Ectodermal cell (in vitro differentiated cells): ENCODE data around the gene EVL.

ENCODE experiments used
- H3K27ac ChIP-seq: 2 replicates; pipeline ENCODE4 v1.7.0; 2013; ENCODE audit warnings: mild to moderate bottlenecking, low read depth, low read length; ENCODE audit not compliant: insufficient read depth, poor library complexity, severe bottlenecking
- H3K27me3 ChIP-seq: 2 replicates; pipeline ENCODE4 v1.7.0; 2013; ENCODE audit warnings: mild to moderate bottlenecking, low read length; ENCODE audit not compliant: insufficient read depth, control insufficient read depth, poor library complexity, severe bottlenecking
- H3K36me3 ChIP-seq: one replicate; pipeline ENCODE4 v1.7.0; 2013; ENCODE audit warnings: low read length; ENCODE audit not compliant: control insufficient read depth, insufficient read depth
- H3K4me1 ChIP-seq: one replicate; pipeline ENCODE4 v1.7.0; 2013; ENCODE audit warnings: low read length; ENCODE audit not compliant: control insufficient read depth, insufficient read depth
- H3K4me3 ChIP-seq: 2 replicates; pipeline ENCODE4 v1.7.0; 2013; ENCODE audit warnings: low read depth, low read length, control low read depth; ENCODE audit not compliant: insufficient read depth
- H3K9me3 ChIP-seq: 2 replicates; pipeline ENCODE4 v1.7.0; 2013; ENCODE audit warnings: mild to moderate bottlenecking, low read length, moderate library complexity; ENCODE audit not compliant: control insufficient read depth
- WGBS, 2 experiments: methylation state at CpG; one replicate each; pipeline ENCODE4 v1.1.7; 2013; ENCODE audit warnings: missing lambda C conversion rate in 2 of 2; 5-methylcytosine and 5-hydroxymethylcytosine counted together

Gene EVL

DNA sequence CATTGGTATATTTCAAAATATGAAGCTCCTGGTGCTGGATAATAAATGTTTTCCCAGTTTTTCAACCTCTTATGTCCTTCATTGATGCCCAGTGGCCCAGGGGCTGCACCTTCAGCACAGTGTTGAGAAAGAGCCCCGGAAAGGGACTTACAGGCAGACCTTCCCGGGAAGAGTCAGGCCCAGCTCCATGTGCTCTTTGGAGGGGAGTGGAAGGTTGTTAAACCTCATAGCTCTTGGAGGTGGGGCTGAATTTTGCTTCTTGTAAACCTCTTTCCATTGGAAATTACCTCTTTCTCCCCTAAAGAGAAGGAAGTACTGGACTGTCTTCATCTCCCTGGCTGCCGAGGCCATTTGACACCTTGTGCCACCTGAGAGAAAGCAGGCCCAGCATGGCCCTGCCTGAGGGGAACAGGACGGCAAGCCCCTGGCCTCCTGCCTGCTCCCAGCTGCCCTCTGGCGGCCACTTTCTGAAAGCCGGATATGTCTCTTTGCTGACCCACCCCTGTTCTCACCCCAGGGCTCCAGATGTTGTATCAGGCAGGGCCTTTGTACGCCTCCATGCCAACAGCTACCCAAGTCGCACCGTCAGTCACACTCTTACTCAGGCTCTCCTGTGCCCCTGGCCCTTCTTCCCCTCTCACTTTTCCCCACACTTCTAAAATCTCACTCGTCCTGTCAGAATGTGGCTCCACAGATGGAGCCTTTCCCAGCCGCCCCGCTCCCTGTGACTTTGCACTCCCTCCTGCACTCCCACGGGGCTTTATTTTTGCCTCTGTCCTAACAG, 43.0 kb downstream of the EVL start:
- no peaks in the 10 kb centered on the region for H3K27me3 ChIP-seq
- WGBS, 2 experiments = 44 to 46% methylated on average over 13 of the region's 13 CpGs
- H3K9me3 ChIP-seq = no peaks in the 10 kb centered on the region
- no peak overlapping the region for H3K27ac ChIP-seq
- no peaks in the 10 kb centered on the region for H3K36me3 ChIP-seq
- no peaks in the 10 kb centered on the region for H3K4me1 ChIP-seq
- H3K4me3 ChIP-seq = no peak overlapping the region

DNA sequence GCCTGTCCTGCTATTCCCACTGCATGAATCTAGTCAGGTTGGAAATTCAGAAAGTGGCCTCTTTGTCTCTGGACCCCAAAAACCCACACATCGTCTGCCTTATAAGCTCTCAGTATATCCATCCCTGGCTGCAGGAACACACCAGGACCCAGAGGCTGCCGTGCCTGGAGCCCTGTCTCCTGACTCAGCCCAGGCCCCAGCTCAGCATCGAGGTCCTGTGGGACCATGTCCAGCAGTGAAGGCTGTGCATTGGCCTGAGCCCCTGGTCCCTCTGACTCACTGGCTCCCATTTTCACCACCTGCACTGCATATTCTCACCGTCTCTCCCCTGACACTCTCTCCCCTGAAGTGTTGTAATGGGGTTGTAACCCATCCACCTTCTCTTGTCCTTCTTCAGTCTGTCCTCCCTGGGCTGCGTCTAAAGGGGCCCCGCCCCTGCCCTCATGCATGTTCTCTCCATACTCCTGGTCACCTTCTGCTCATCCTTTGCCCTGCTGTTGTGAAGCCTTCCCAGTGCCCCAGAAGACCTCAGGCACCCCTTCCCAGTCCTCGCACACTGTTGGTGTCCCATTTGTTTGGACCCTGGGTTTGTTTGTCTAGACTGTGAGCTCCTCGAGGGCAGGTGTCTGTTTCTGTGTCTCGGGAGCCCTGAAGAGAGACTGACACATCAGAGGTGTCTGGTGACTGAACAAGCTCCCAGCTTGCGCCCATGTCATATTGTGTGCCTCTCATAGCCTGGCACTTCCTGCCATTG, 43.8 kb downstream of the EVL start:
- WGBS, 2 experiments = 92 to 93% methylated on average over 10 of the region's 10 CpGs
- H3K9me3 ChIP-seq = no peaks in the 10 kb centered on the region
- H3K4me3 ChIP-seq = no peak overlapping the region
- H3K4me1 ChIP-seq = no peaks in the 10 kb centered on the region
- no peaks in the 10 kb centered on the region for H3K27me3 ChIP-seq
- no peaks in the 10 kb centered on the region for H3K36me3 ChIP-seq
- H3K27ac ChIP-seq = no peak overlapping the region

DNA sequence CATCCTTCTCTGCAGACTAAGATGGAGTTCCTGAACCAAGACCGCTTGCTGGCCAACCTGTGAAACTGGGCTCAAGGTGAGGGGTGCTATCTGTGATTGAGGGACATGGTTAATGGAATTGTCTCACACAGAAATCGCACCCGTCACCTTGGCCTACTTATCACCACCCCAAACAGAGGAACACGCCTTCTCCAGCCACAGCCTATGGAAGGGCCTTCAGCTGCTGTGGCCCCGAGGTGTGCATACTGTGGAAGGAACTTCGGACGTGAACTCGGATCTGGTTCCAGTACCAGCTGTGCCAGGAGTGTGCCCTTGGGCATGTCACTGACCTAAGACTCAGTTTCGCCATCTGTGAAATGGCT, 44.4 kb downstream of the EVL start:
- H3K27ac ChIP-seq = no peak overlapping the region
- no peaks in the 10 kb centered on the region for H3K9me3 ChIP-seq
- 94 to 95% methylated on average over 9 of the region's 9 CpGs for WGBS, 2 experiments
- H3K36me3 ChIP-seq = no peaks in the 10 kb centered on the region
- no peaks in the 10 kb centered on the region for H3K4me1 ChIP-seq
- no peak overlapping the region for H3K4me3 ChIP-seq
- no peaks in the 10 kb centered on the region for H3K27me3 ChIP-seq

DNA sequence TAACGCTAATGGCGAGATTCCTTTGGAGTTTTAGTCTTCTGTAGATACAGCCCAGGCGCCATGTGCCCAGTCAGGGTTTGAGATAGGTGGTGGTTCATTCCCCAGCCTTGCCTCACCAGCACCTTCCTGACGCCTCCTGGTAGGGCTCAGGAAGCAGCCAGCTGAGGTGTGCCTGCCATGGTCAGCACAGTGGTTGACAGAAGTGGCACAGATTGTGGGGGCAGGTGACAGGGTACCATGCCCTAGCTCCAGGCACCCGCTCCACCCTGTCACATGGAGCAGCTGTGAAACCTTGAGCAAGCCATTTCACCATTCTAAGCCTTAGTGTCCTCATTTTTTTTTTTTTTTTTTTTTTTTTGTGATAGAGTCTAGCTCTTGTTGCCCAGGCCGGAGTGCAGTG, 45.6 kb downstream of the EVL start:
- Histone ChIP-seq H3K9me3 (no peaks in the 10 kb centered on the region), H3K27me3 (no peaks in the 10 kb centered on the region), H3K4me3 (no peak overlapping the region), H3K36me3 (no peaks in the 10 kb centered on the region), H3K4me1 (peaks cover 6% of the 10 kb centered on the region), H3K27ac (no peak overlapping the region)
- 76 to 79% methylated on average over 6 of the region's 6 CpGs for WGBS, 2 experiments

DNA sequence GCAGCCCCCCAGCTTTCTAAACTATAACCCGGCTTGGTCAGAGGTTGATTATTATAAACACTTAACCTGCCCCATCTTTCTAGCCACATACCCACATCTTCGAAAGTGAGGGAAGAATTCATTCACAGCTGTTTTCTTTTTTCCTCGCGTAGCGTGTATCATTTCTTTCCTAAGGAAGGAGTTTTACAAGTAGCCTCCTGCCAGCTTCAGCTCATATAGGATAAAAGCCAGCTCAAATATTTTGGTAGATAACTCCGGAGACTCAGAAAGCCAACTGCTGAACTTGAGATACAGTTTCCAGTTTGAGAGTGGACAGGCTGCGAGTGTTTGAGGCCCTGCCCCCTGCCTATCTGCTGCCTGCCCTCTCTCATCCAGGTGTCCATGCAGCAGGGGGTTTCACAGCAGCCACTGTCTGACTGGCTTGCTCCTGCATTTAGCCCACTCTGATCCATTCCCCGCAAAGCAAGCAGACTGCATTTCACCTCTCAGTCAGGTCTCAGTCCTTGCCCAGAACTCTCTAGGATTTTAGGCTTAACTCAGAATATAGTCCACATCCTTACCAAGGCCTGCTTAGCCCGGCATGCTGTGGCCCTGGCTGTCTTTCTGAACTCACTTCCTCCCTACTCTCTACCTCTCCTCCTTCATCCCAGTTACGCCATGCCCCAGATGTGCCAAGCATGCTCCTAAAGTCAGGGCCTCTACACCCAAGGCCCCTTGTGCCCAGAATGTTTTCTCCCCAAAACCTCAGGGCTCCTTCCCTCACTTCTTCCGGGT, 46.9 kb downstream of the EVL start:
- Histone ChIP-seq H3K27ac (no peak overlapping the region), H3K4me1 (peaks cover 7% of the 10 kb centered on the region), H3K4me3 (no peak overlapping the region), H3K36me3 (no peaks in the 10 kb centered on the region), H3K9me3 (no peaks in the 10 kb centered on the region), H3K27me3 (no peaks in the 10 kb centered on the region)
- WGBS, 2 experiments = 94 to 95% methylated on average over 11 of the region's 11 CpGs

DNA sequence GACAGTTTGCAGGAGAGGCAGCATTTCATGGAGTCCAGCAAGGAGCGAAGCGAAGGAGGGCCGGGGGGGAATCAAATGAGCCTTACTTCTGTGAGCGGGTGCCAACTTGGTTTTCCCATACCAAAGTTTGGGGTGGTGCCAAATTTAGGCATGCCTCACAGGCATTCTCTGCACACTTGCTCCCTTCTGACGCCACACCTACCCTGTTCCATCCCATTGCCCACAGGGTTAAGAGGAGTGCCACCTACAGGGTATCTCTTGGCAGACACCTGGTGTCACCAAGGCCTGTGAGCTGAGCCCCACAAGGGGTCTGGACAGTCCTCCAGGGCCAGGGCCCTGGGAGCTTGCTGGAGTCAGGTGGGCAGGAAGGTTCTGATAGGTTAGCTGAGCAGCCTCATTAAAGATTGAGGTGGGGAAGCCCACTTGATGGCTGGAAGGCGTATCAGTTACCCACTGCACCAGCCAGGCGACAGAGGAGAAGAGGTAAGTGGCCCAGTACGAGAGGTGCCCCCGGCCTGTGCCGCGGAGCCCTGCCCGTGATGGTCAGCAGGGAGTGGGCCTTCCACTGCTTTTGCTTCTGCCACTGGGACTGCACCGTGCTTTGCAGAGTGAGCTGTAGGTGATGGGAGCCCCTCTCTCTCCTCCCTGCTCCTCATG, 49.0 kb downstream of the EVL start:
- Histone ChIP-seq H3K4me1 (peaks cover 7% of the 10 kb centered on the region), H3K27me3 (no peaks in the 10 kb centered on the region), H3K27ac (no peak overlapping the region), H3K4me3 (no peak overlapping the region), H3K36me3 (no peaks in the 10 kb centered on the region), H3K9me3 (no peaks in the 10 kb centered on the region)
- WGBS, 2 experiments = 93 to 95% methylated on average over 13 of the region's 13 CpGs

DNA sequence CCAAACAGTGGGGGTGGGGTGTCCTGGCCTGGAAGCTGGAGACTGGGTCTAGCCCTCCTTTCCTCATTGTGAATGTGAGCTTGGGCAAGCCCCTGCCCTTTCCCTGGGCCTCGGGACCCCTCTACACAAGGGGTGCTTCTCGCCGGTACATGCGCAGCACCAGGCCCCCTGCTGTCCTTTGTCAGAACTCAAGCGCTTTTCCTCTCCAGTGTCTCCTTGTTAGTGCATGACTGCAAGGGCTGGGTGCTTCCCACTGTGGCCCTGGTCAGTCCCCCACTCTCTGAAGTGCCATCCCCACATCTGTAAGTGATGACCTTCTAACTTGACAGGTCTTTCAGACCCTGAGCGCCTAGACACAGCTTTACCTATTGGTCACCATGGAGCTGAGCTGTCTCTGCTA, 50.0 kb downstream of the EVL start:
- Histone ChIP-seq H3K27ac (no peak overlapping the region), H3K9me3 (no peaks in the 10 kb centered on the region), H3K27me3 (no peaks in the 10 kb centered on the region), H3K4me1 (peaks cover 7% of the 10 kb centered on the region), H3K36me3 (no peaks in the 10 kb centered on the region), H3K4me3 (no peak overlapping the region)
- WGBS, 2 experiments = 85 to 87% methylated on average over 6 of the region's 6 CpGs

DNA sequence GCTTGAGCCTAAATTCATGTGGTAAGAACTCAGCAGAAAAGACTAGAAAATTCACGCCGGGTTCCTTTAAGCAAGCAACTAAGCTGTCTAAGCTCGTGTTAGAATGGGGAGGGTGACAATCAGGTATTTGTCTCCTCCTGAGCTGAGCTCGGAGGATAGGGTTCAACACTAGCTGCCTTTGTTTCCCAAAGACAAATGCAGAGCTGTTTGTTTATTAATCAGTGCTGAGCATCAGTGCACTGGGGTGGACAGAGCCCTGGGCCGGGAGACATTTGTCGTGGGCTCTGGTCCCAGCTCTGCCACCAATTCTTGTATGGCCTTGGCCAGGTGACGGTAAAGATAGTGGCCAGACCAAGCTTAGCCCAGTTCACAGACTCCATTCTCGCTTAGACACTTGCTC, 50.5 kb downstream of the EVL start:
- H3K36me3 ChIP-seq = no peaks in the 10 kb centered on the region
- H3K4me3 ChIP-seq = no peak overlapping the region
- WGBS, 2 experiments = 89 to 92% methylated on average over 8 of the region's 8 CpGs

DNA sequence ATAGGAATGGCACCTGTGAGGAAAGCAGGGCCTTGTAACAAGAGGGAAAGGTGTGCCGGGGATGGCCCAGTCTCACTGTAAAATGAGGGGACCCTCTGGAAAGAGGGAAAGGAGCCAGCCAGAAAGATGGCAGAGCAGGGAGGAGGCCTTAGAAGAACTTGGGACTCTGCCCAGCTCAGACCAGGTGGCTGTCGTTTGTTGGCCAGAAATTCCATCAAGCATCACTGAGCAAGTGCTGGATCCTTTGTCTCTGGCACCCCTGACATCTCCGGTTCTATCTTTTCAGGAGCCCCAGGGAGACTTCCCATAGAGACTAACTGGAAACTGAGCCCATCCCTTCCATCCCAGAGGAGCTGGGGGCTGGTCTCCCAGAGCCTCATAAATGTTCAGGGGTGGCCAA, 50.9 kb downstream of the EVL start:
- Histone ChIP-seq H3K9me3 (no peaks in the 10 kb centered on the region), H3K27ac (no peak overlapping the region), H3K4me3 (no peak overlapping the region), H3K27me3 (no peaks in the 10 kb centered on the region), H3K4me1 (peaks cover 7% of the 10 kb centered on the region), H3K36me3 (no peaks in the 10 kb centered on the region)
- 89 to 91% methylated on average over 3 of the region's 3 CpGs for WGBS, 2 experiments

More for the DNA sequence above, 50.5 kb downstream of the EVL start:
- Histone ChIP-seq H3K9me3 (no peaks in the 10 kb centered on the region), H3K4me1 (peaks cover 7% of the 10 kb centered on the region), H3K27ac (no peak overlapping the region), H3K27me3 (no peaks in the 10 kb centered on the region)

DNA sequence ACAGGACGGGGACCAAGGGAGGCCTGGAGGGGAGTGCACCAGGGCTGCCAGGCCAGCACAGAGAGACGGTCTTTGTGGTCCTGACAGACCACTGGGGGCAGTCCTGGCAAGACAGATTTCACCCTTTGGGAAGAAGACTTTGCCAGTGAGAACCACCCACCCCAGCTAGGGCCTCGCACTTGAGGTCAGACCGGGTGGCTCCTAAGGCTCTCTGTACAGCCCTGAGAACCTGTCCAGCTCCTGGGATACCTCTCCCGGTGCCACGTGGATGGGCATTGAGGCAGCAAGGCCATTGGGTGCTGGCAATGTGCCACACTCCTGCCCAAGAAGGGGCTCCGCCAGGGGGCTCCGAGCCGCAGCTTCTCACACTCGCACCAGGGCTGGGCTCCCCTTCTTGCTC, 51.8 kb downstream of the EVL start:
- H3K27me3 ChIP-seq = no peaks in the 10 kb centered on the region
- H3K4me1 ChIP-seq = peaks cover 7% of the 10 kb centered on the region
- H3K36me3 ChIP-seq = no peaks in the 10 kb centered on the region
- WGBS, 2 experiments = 93% methylated on average over 10 of the region's 10 CpGs
- H3K4me3 ChIP-seq = no peak overlapping the region
- H3K27ac ChIP-seq = no peak overlapping the region
- no peaks in the 10 kb centered on the region for H3K9me3 ChIP-seq
